ENCODE results near the gene GADD45B.
"Not testable (repeated sequence)": the region's sequence is repeated elsewhere in the genome, so short reads cannot be mapped to it uniquely, and the experiment has no call there.

The GADD45B gene

GRCh38 chr19:2517881-2518601, 42.1 kb downstream of the GADD45B start:
- Histone ChIP-seq H3K9ac (ENCODE audit: low read length) (no peak overlapping the region), H3K4me2 (ENCODE audit: low read depth, low read length, poor library complexity, severe bottlenecking) (no peak overlapping the region)
- TF ChIP-seq EZH2phosphoT487 (conservative IDR thresholded peaks at IDR 0.05; ENCODE audit: low read length) (no peak), CTCF (IDR thresholded peaks at IDR 0.05; ENCODE audit: insufficient read depth, low read length, poor library complexity, severe bottlenecking) (no peak)

GRCh38 chr19:2518856-2519255, 42.9 kb downstream of the GADD45B start:
- not testable (repeated sequence) for H3K9me3 ChIP-seq (ENCODE audit: insufficient read depth, low read length); H3K27ac ChIP-seq (ENCODE audit: low read depth, low read length); H3K9ac ChIP-seq (ENCODE audit: low read length); H3K4me2 ChIP-seq (ENCODE audit: low read depth, low read length, poor library complexity, severe bottlenecking); H2AFZ ChIP-seq (ENCODE audit: low read depth, low read length, severe bottlenecking); H3K27me3 ChIP-seq (ENCODE audit: low read length); H3K4me3 ChIP-seq (ENCODE audit: insufficient read depth, low read length, poor library complexity, severe bottlenecking); H4K20me1 ChIP-seq (ENCODE audit: low read depth, low read length); H3K9me2 ChIP-seq (replicated peaks; ENCODE audit: insufficient read depth, low read length); H3F3A ChIP-seq (ENCODE audit: insufficient read depth); H3K79me2 ChIP-seq (ENCODE audit: insufficient read depth, low read length); H3K36me3 ChIP-seq (ENCODE audit: low read length)

More at GRCh38 chr19:2517881-2518601, 42.1 kb downstream of the GADD45B start:
- no peak overlapping the region for H2AFZ ChIP-seq (ENCODE audit: low read depth, low read length, severe bottlenecking)
- no peak overlapping the region for H3K4me3 ChIP-seq (ENCODE audit: insufficient read depth, low read length, poor library complexity, severe bottlenecking)
- H3K9me2 ChIP-seq (replicated peaks; ENCODE audit: insufficient read depth, low read length) = no peaks in the 10 kb centered on the region
- no peaks in the 10 kb centered on the region for H3K27me3 ChIP-seq (ENCODE audit: low read length)
- no peaks in the 10 kb centered on the region for H4K20me1 ChIP-seq (ENCODE audit: low read depth, low read length)
- H3K36me3 ChIP-seq (ENCODE audit: low read length) = no peaks in the 10 kb centered on the region
- H3K27ac ChIP-seq (ENCODE audit: low read depth, low read length) = no peak overlapping the region
- no peaks in the 10 kb centered on the region for H3K79me2 ChIP-seq (ENCODE audit: insufficient read depth, low read length)
- H3F3A ChIP-seq (ENCODE audit: insufficient read depth) = no peaks in the 10 kb centered on the region
- no peaks in the 10 kb centered on the region for H3K9me3 ChIP-seq (ENCODE audit: insufficient read depth, low read length)

- H3K4me2 ChIP-seq (ENCODE audit: low read depth, low read length, poor library complexity, severe bottlenecking) = no peak overlapping the region
- H3K27ac ChIP-seq (ENCODE audit: low read depth, low read length) = no peak overlapping the region
- no peaks in the 10 kb centered on the region for H3K36me3 ChIP-seq (ENCODE audit: low read length)
- no peaks in the 10 kb centered on the region for H3K9me2 ChIP-seq (replicated peaks; ENCODE audit: insufficient read depth, low read length)
- H3F3A ChIP-seq (ENCODE audit: insufficient read depth) = no peaks in the 10 kb centered on the region
- H3K9me3 ChIP-seq (ENCODE audit: insufficient read depth, low read length) = no peaks in the 10 kb centered on the region
- TF ChIP-seq EZH2phosphoT487 (conservative IDR thresholded peaks at IDR 0.05; ENCODE audit: low read length) (no peak), CTCF (IDR thresholded peaks at IDR 0.05; ENCODE audit: insufficient read depth, low read length, poor library complexity, severe bottlenecking) (no peak)
- no peaks in the 10 kb centered on the region for H3K79me2 ChIP-seq (ENCODE audit: insufficient read depth, low read length)
- H2AFZ ChIP-seq (ENCODE audit: low read depth, low read length, severe bottlenecking) = no peak overlapping the region
- H3K27me3 ChIP-seq (ENCODE audit: low read length) = no peaks in the 10 kb centered on the region
- H3K9ac ChIP-seq (ENCODE audit: low read length) = no peak overlapping the region
- no peaks in the 10 kb centered on the region; the same call in 1 of the 2 replicates for H4K20me1 ChIP-seq (ENCODE audit: low read depth, low read length)
- no peak overlapping the region for H3K4me3 ChIP-seq (ENCODE audit: insufficient read depth, low read length, poor library complexity, severe bottlenecking)
Measured at GRCh38 chr19:2519482-2519881, 43.6 kb downstream of the GADD45B start.

- Histone ChIP-seq H3K9me3 (ENCODE audit: insufficient read depth, low read length) (no peaks in the 10 kb centered on the region), H3K27me3 (ENCODE audit: low read length) (no peaks in the 10 kb centered on the region), H4K20me1 (ENCODE audit: low read depth, low read length) (no peaks in the 10 kb centered on the region; the same call in 1 of the 2 replicates), H3K9ac (ENCODE audit: low read length) (no peak overlapping the region), H3K79me2 (ENCODE audit: insufficient read depth, low read length) (no peaks in the 10 kb centered on the region), H3K4me3 (ENCODE audit: insufficient read depth, low read length, poor library complexity, severe bottlenecking) (no peak overlapping the region), H3F3A (ENCODE audit: insufficient read depth) (no peaks in the 10 kb centered on the region), H3K27ac (ENCODE audit: low read depth, low read length) (no peak overlapping the region), H3K9me2 (replicated peaks; ENCODE audit: insufficient read depth, low read length) (no peaks in the 10 kb centered on the region), H2AFZ (ENCODE audit: low read depth, low read length, severe bottlenecking) (no peak overlapping the region), H3K36me3 (ENCODE audit: low read length) (no peaks in the 10 kb centered on the region), H3K4me2 (ENCODE audit: low read depth, low read length, poor library complexity, severe bottlenecking) (no peak overlapping the region)
- TF ChIP-seq EZH2phosphoT487 (conservative IDR thresholded peaks at IDR 0.05; ENCODE audit: low read length) = no peak
- no peak for TF ChIP-seq CTCF (IDR thresholded peaks at IDR 0.05; ENCODE audit: insufficient read depth, low read length, poor library complexity, severe bottlenecking)
Measured at GRCh38 chr19:2523630-2524311, 47.8 kb downstream of the GADD45B start.
